Measurements from ENCODE around the gene UCN3.

GRCh38 chr10:5412277-5412941 is 47.6 kb downstream of the UCN3 start, which contains the start of gene NET1:
- TF ChIP-seq CTCF (IDR thresholded peaks at IDR 0.05): no peak
- TF ChIP-seq POLR2A (IDR thresholded peaks at IDR 0.05): peak in 1 of 2 donors; percentile 36
